Hepatocyte (in vitro differentiated cells): Measurements from ENCODE around the gene DENND5B.
"Not testable (repeated sequence)": the region's sequence is repeated elsewhere in the genome, so short reads cannot be mapped to it uniquely, and the experiment has no call there.

Experiments used
- EZH2 ChIP-seq: fragments of 200-600 bp; sonication (generic); IDR thresholded peaks from 2 replicates; pipeline ENCODE4 v1.6.1; 2016; ENCODE audit warnings: antibody characterized with exemption, mild to moderate bottlenecking, borderline replicate concordance
- EZH2phosphoT487 ChIP-seq: fragments of 200-600 bp; sonication (generic); IDR thresholded peaks from one replicate; pipeline ENCODE4 v1.6.1; 2018; ENCODE audit warnings: antibody characterized with exemption, mild to moderate bottlenecking, low read depth, moderate library complexity; ENCODE audit not compliant: unreplicated experiment, severe bottlenecking
- TF ChIP-seq, protein P1 (sequence below): fragments of 200-600 bp; sonication (generic); IDR thresholded peaks from 2 replicates; pipeline ENCODE4 v1.5.1; 2016; ENCODE audit warnings: antibody characterized with exemption, mild to moderate bottlenecking; ENCODE audit not compliant: poor library complexity

- TF ChIP-seq, protein P1, sequence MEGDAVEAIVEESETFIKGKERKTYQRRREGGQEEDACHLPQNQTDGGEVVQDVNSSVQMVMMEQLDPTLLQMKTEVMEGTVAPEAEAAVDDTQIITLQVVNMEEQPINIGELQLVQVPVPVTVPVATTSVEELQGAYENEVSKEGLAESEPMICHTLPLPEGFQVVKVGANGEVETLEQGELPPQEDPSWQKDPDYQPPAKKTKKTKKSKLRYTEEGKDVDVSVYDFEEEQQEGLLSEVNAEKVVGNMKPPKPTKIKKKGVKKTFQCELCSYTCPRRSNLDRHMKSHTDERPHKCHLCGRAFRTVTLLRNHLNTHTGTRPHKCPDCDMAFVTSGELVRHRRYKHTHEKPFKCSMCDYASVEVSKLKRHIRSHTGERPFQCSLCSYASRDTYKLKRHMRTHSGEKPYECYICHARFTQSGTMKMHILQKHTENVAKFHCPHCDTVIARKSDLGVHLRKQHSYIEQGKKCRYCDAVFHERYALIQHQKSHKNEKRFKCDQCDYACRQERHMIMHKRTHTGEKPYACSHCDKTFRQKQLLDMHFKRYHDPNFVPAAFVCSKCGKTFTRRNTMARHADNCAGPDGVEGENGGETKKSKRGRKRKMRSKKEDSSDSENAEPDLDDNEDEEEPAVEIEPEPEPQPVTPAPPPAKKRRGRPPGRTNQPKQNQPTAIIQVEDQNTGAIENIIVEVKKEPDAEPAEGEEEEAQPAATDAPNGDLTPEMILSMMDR: not testable (repeated sequence)
- not testable (repeated sequence) for TF ChIP-seq EZH2, EZH2phosphoT487
Measured at GRCh38 chr12:31550590-31550989, 40.3 kb downstream of the DENND5B start.
